Measurements from ENCODE around the gene FEN1.

DNA sequence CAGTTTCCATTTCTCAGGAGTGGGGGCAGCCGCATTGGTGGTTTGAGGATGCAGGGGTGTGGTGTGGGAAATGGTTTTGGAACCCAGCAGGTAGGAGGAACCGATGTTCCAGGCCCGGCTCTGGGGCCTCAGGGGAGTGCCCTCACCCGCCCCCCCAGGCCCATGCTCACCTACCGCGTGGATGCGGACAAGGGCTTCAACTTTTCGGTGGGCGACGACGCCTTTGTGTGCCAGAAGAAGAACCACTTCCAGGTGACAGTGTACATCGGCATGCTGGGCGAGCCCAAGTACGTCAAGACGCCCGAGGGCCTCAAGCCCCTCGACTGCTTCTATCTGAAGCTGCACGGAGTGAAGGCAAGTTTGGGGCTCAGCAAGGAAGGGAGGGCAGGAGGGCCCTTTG is 18.9 kb upstream of the FEN1 start:
- TF ChIP-seq CTCF (conservative IDR thresholded peaks at IDR 0.05 in 1 of 2, IDR thresholded peaks at IDR 0.05 in 1 of 2; ENCODE audit: low read depth in 1 of 2, low read length in 2 of 2): no peak
- no peak for TF ChIP-seq EZH2 (IDR thresholded peaks at IDR 0.05; ENCODE audit: low read length, missing control alignments)

All from fibroblast of lung (primary cell).